Activated CD4-positive, alpha-beta T cell treated with anti-CD3 and anti-CD28 coated beads for 4 hours (primary cell): ENCODE data around the gene GPR148.

Source experiments
- DNase-seq, 2 donors: peaks; one replicate each; pipeline ENCODE4 v3.0.0-alpha.2; 2020

GPR148 gene

GRCh38 chr2:130754811-130755210, 25.9 kb downstream of the GPR148 start:
- DNase-seq, result no peak

- DNase-seq, result no peak
Observed at GRCh38 chr2:130755256-130756052, 26.6 kb downstream of the GPR148 start, which contains the start of gene AMER3. Gene AMER3 (plus strand): TSS chr2:130755540. CDS start chr2:130762073, 6,533 bp downstream.

- no peak for DNase-seq
Observed at GRCh38 chr2:130756053-130756873, 27.4 kb downstream of the GPR148 start.

GRCh38 chr2:130756874-130757668, 28.2 kb downstream of the GPR148 start:
- DNase-seq, result no peak

GRCh38 chr2:130759906-130760753, 31.3 kb downstream of the GPR148 start:
- DNase-seq, result no peak

GRCh38 chr2:130760754-130761751, 32.2 kb downstream of the GPR148 start:
- DNase-seq, result no peak

- DNase-seq, result no peak
Observed at GRCh38 chr2:130762031-130762909, 33.4 kb downstream of the GPR148 start.

GRCh38 chr2:130762910-130763385, 34.1 kb downstream of the GPR148 start:
- DNase-seq, result no peak

- DNase-seq, result no peak
Observed at GRCh38 chr2:130763405-130763804, 34.5 kb downstream of the GPR148 start.

- DNase-seq, result no peak
Observed at GRCh38 chr2:130764035-130764820, 35.4 kb downstream of the GPR148 start.

GRCh38 chr2:130764821-130765115, 35.9 kb downstream of the GPR148 start:
- DNase-seq, result no peak

GRCh38 chr2:130765464-130765863, 36.6 kb downstream of the GPR148 start:
- no peak for DNase-seq

GRCh38 chr2:130766037-130766436, 37.2 kb downstream of the GPR148 start:
- no peak for DNase-seq

GRCh38 chr2:130766711-130767407, 38.0 kb downstream of the GPR148 start:
- no peak for DNase-seq

GRCh38 chr2:130767408-130767775, 38.5 kb downstream of the GPR148 start:
- DNase-seq, result no peak

- DNase-seq, result no peak
Observed at GRCh38 chr2:130768191-130768855, 39.5 kb downstream of the GPR148 start.

GRCh38 chr2:130769343-130769907, 40.6 kb downstream of the GPR148 start:
- no peak for DNase-seq
